ENCODE data around the gene NR2F1.

Gene NR2F1

DNA sequence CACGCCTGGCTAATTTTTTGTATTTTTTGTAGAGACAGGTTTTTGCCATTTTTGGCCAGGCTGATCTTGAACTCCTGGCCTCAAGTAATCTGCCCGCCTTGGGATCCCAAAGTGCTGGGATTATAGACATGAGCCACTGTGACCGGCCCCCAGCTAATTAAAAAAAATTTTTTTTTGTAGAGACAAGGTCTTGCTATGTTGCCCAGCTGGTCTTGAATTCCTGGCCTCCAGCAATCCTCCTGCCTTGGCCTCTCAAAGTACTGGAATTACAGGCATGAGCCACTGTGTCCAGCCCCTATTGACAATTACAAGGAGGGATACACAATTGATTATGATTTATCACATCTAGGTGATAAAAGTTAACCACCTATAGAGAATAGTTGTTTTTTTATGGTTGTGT lies 59.5 kb downstream of the NR2F1 start:
- DNase-seq = no peak

Measured in CD4-positive, alpha-beta T cell treated with Interleukin-6 for 4 hours (primary cell).